Activated naive CD8-positive, alpha-beta T cell treated with anti-CD3 and anti-CD28 coated beads for 36 hours (primary cell): ENCODE data around the gene PRSS21. TPM values are rescaled to one million over a fixed set of nuclear protein-coding genes. Genes with fewer than 3 reads are reported as not detected.

Experiments used
- DNase-seq: peaks from one replicate; pipeline ENCODE4 v3.0.0; 2021
- H3K27ac Mint-ChIP-seq: one replicate; pipeline ENCODE4 v1.8.0; 2022; ENCODE audit warnings: mild to moderate bottlenecking, moderate library complexity, mixed read lengths
- H3K27me3 Mint-ChIP-seq: one replicate; pipeline ENCODE4 v1.8.0; 2022; ENCODE audit warnings: mild to moderate bottlenecking, mixed read lengths
- H3K36me3 Mint-ChIP-seq: one replicate; pipeline ENCODE4 v1.8.0; 2021; ENCODE audit warnings: mild to moderate bottlenecking, mixed read lengths
- H3K4me1 Mint-ChIP-seq: one replicate; pipeline ENCODE4 v1.8.0; 2021; ENCODE audit warnings: mixed read lengths
- H3K4me3 Mint-ChIP-seq: one replicate; pipeline ENCODE4 v1.8.0; 2022; ENCODE audit warnings: mild to moderate bottlenecking, moderate library complexity, mixed read lengths
- H3K9me3 Mint-ChIP-seq: one replicate; pipeline ENCODE4 v1.8.0; 2022; ENCODE audit warnings: mixed read lengths
- total RNA-seq, 2 experiments: library from RNA; stranded (reverse); gene quantifications; one replicate each; pipeline ENCODE4 v1.2.3, GENCODE V29; 2021

Gene PRSS21
- total RNA-seq, 2 experiments from 2014 or later = 11.2 to 13.1 TPM

DNA sequence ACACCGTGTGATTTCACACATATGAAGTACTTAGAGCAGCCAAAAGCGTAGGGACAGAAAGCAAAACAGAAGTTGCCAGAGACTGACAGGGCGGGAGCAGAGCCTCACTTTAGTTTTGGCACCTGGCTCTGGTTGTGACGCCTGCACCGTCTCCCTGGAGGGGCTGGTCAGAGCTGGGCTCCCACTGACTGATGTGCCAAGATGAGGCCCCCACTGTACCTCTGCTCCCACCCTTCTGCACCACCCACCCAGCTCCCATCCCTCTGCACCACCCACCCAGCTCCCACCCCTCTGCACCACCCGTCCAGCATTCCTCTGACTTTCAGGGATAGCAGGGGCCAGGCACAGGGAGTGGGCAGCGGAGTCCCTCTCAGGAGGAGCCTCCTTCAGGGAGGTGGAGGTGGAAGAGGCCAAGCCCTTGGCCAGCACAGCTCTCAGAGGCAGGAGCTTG, 3.2 kb upstream of the PRSS21 start:
- H3K27ac Mint-ChIP-seq = no peak overlapping the region
- no peaks in the 10 kb centered on the region for H3K4me1 Mint-ChIP-seq
- H3K27me3 Mint-ChIP-seq = peaks cover 5% of the 10 kb centered on the region
- H3K9me3 Mint-ChIP-seq = no peaks in the 10 kb centered on the region
- peaks cover 1% of the 10 kb centered on the region for H3K36me3 Mint-ChIP-seq
- DNase-seq = no peak
- no peak overlapping the region for H3K4me3 Mint-ChIP-seq

- Mint-ChIP-seq H3K4me1 (no peaks in the 10 kb centered on the region), H3K27me3 (peaks cover 3% of the 10 kb centered on the region), H3K4me3 (no peak overlapping the region), H3K36me3 (peaks cover 1% of the 10 kb centered on the region), H3K9me3 (no peaks in the 10 kb centered on the region), H3K27ac (no peak overlapping the region)
- DNase-seq = no peak
These were observed 2.3 kb upstream of the PRSS21 start for GRCh38 chr16:2814551-2815298.

DNA sequence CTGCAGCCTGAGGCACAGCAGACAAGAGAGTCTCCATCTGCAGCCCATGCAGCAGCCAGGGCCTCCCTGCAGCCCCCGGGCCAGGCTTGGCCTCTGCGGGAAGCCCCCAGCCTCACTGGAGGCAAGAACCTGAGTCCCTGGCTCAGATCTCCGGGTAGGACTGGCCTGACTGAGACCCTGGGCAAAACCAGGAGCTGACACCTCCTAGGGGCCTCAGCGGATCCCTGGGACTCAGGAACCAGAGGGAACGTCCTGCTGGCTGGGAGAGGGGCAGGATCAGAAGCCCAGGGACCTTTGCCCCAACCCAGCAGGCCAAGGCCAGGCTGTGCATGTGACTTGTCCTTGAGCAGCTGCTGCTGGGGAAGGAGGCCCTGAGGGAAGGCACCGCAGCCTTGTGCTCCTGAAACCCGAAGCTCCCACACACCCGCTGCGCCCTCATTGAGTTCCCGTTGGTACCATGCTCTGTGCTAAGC, 1.7 kb upstream of the PRSS21 start:
- Mint-ChIP-seq H3K27ac (no peak overlapping the region), H3K4me3 (no peak overlapping the region), H3K9me3 (no peaks in the 10 kb centered on the region), H3K36me3 (peaks cover 1% of the 10 kb centered on the region), H3K27me3 (peaks cover 3% of the 10 kb centered on the region), H3K4me1 (no peaks in the 10 kb centered on the region)
- no peak for DNase-seq

DNA sequence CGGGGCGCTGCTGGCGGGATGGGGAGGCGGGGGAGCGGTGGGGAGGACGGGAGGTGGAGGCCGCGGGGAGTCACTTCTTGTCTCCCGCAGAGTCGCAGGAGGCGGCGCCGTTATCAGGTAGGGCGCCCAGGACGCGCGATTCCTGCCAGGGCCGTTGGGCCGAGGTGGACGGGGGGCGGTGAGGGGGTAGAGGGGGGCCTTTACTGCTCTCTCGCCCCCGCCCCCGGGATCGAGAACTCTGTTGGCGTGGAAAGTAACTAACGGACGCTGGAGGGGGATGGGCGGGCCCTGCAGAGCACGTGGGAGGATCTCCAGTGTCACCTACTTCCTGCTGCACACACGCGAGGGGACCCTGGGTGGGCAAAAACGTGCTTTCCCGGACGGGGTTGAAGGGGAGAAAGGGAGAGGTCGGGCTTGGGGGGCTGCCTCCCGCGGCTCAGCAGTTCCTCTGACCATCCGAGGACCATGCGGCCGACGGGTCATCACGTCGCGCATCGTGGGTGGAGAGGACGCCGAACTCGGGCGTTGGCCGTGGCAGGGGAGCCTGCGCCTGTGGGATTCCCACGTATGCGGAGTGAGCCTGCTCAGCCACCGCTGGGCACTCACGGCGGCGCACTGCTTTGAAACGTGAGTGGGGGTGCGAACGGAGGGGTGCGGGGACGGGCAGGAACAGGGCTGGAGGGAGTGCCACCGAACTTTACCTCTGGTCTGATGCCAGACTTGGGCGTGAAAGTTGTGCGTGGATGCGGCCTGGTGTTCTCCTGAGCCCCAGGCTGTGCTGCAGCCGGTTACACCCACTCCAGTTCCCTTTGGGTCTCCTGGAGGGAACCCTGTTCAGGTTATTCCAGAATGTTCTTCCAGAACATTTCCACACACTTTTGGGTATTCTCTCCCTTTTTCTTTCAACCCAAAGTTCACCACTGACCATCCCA, 569 bp downstream of the PRSS21 start:
- Mint-ChIP-seq H3K4me3 (peak overlapping the region; percentile 74), H3K9me3 (no peaks in the 10 kb centered on the region), H3K27me3 (no peaks in the 10 kb centered on the region), H3K27ac (peak overlapping the region; percentile 45), H3K36me3 (peaks cover 1% of the 10 kb centered on the region), H3K4me1 (no peaks in the 10 kb centered on the region)
- DNase-seq = no peak

DNA sequence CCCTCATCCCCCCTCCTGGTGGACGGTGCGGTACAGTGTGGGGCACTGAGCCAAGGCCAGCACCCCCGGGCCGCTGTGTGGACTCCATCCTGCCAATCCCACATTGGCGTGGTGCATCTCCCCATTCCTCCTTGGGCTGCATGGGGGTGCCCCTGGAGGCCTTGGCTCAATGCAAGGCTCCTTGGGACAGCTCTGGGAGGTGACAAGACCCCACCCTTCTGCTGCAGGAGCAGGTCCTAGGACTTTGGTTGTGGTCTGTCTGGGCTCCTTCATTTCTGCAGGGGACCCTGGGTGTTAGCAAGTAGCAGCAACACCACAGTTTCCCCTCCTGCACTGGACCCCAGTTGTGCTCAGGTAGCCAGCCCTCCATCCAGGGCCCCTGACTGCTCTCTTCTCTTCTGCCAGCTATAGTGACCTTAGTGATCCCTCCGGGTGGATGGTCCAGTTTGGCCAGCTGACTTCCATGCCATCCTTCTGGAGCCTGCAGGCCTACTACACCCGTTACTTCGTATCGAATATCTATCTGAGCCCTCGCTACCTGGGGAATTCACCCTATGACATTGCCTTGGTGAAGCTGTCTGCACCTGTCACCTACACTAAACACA, 1.3 kb downstream of the PRSS21 start:
- no peaks in the 10 kb centered on the region for H3K27me3 Mint-ChIP-seq
- H3K9me3 Mint-ChIP-seq = no peaks in the 10 kb centered on the region
- H3K36me3 Mint-ChIP-seq = peaks cover 1% of the 10 kb centered on the region
- no peaks in the 10 kb centered on the region for H3K4me1 Mint-ChIP-seq
- no peak for DNase-seq
- no peak overlapping the region for H3K27ac Mint-ChIP-seq
- H3K4me3 Mint-ChIP-seq = peak overlapping the region; percentile 1

- no peaks in the 10 kb centered on the region for H3K4me1 Mint-ChIP-seq
- H3K36me3 Mint-ChIP-seq = peaks cover 1% of the 10 kb centered on the region
- no peak overlapping the region for H3K4me3 Mint-ChIP-seq
- no peak overlapping the region for H3K27ac Mint-ChIP-seq
- H3K9me3 Mint-ChIP-seq = no peaks in the 10 kb centered on the region
- H3K27me3 Mint-ChIP-seq = no peaks in the 10 kb centered on the region
- no peak for DNase-seq
These were observed 2.3 kb downstream of the PRSS21 start for GRCh38 chr16:2819179-2819938.

- H3K9me3 Mint-ChIP-seq = no peaks in the 10 kb centered on the region
- no peak for DNase-seq
- no peaks in the 10 kb centered on the region for H3K4me1 Mint-ChIP-seq
- no peaks in the 10 kb centered on the region for H3K27me3 Mint-ChIP-seq
- H3K36me3 Mint-ChIP-seq = peaks cover 1% of the 10 kb centered on the region
- H3K27ac Mint-ChIP-seq = no peak overlapping the region
- no peak overlapping the region for H3K4me3 Mint-ChIP-seq
These were observed 3.1 kb downstream of the PRSS21 start for GRCh38 chr16:2819939-2820835.

- no peak for DNase-seq
- H3K27me3 Mint-ChIP-seq = no peaks in the 10 kb centered on the region
- H3K4me1 Mint-ChIP-seq = no peaks in the 10 kb centered on the region
- peaks cover 1% of the 10 kb centered on the region for H3K36me3 Mint-ChIP-seq
- no peaks in the 10 kb centered on the region for H3K9me3 Mint-ChIP-seq
- H3K4me3 Mint-ChIP-seq = no peak overlapping the region
- no peak overlapping the region for H3K27ac Mint-ChIP-seq
These were observed 3.9 kb downstream of the PRSS21 start for GRCh38 chr16:2820836-2821486.

DNA sequence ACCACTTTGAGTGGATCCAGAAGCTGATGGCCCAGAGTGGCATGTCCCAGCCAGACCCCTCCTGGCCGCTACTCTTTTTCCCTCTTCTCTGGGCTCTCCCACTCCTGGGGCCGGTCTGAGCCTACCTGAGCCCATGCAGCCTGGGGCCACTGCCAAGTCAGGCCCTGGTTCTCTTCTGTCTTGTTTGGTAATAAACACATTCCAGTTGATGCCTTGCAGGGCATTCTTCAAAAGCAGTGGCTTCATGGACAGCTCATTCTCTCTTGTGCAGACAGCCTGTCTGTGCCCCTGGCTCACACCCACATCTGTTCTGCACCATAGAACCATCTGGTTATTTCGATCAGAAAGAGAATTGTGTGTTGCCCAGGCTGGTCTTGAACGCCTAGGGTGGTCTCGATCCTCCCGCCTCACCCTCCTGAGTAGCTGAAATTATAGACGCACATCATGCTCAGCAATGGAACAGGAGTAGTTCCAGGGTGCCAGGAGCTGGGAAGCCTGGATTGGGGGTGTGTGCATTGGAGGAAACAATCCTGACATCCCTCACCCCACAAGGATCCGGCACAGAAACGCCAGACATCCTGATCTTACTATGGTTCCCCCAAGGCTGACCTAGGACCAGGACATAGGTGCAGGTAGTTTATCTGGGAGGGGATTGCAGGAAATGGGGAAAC, 4.6 kb downstream of the PRSS21 start:
- no peak overlapping the region for H3K4me3 Mint-ChIP-seq
- no peaks in the 10 kb centered on the region for H3K9me3 Mint-ChIP-seq
- H3K27me3 Mint-ChIP-seq = no peaks in the 10 kb centered on the region
- peaks cover 1% of the 10 kb centered on the region for H3K36me3 Mint-ChIP-seq
- DNase-seq = no peak
- H3K27ac Mint-ChIP-seq = no peak overlapping the region
- H3K4me1 Mint-ChIP-seq = no peaks in the 10 kb centered on the region

DNA sequence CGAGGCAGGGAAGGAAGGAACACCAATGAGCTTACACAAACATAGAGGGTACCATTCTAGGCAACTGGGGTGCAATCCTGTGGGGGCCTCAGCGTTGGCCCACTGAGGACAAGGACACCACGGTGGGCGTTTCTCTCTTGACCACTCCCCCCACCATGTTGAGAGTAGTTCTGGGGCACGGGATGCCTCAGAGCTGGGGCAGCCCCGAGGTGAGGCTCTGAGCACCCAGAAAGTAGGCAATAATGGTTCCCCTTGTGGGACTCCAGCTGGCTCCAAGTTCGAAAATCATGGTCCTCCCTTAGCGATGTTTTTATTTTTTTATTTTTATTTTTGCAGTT, 5.1 kb downstream of the PRSS21 start:
- H3K4me1 Mint-ChIP-seq = no peaks in the 10 kb centered on the region
- H3K4me3 Mint-ChIP-seq = no peak overlapping the region
- peaks cover 1% of the 10 kb centered on the region for H3K36me3 Mint-ChIP-seq
- no peaks in the 10 kb centered on the region for H3K9me3 Mint-ChIP-seq
- no peak overlapping the region for H3K27ac Mint-ChIP-seq
- H3K27me3 Mint-ChIP-seq = no peaks in the 10 kb centered on the region
- no peak for DNase-seq

- Mint-ChIP-seq H3K36me3 (peaks cover under 1% of the 10 kb centered on the region), H3K4me3 (no peak overlapping the region), H3K4me1 (no peaks in the 10 kb centered on the region), H3K9me3 (no peaks in the 10 kb centered on the region), H3K27ac (no peak overlapping the region), H3K27me3 (no peaks in the 10 kb centered on the region)
- no peak for DNase-seq
These were observed 5.5 kb downstream of the PRSS21 start for GRCh38 chr16:2822496-2822895.

- DNase-seq = no peak
- Mint-ChIP-seq H3K27me3 (no peaks in the 10 kb centered on the region), H3K9me3 (no peaks in the 10 kb centered on the region), H3K36me3 (no peaks in the 10 kb centered on the region), H3K27ac (no peak overlapping the region), H3K4me3 (no peak overlapping the region), H3K4me1 (no peaks in the 10 kb centered on the region)
These were observed 7.6 kb downstream of the PRSS21 start for GRCh38 chr16:2824626-2825025.

GRCh38 chr16:2825049-2825742, 8.2 kb downstream of the PRSS21 start:
- Mint-ChIP-seq H3K27ac (no peak overlapping the region), H3K9me3 (no peaks in the 10 kb centered on the region), H3K4me3 (no peak overlapping the region)

More at GRCh38 chr16:2825049-2825742, 8.2 kb downstream of the PRSS21 start:
- Mint-ChIP-seq H3K27me3 (no peaks in the 10 kb centered on the region), H3K4me1 (no peaks in the 10 kb centered on the region), H3K36me3 (no peaks in the 10 kb centered on the region)
- no peak for DNase-seq
